Motor neuron (in vitro differentiated cells): Measurements from ENCODE around the gene SPINK14. TPM values are rescaled to one million over a fixed set of nuclear protein-coding genes. Genes with fewer than 3 reads are reported as not detected.

ENCODE experiments used
- ATAC-seq, 8 experiments: fragments of 200-7000 bp; cut with Tn5 transposase; replicated peaks in 6 of 8; 2 replicates each; pipeline ENCODE4 v1.8.0; 2021; ENCODE audit warnings: mild to moderate bottlenecking in 8 of 8, moderate library complexity in 8 of 8
- H3K27ac ChIP-seq, 2 donors: fragments of 250-450 bp; sonication (Bioruptor Pico); 2 replicates each; pipeline ENCODE4 v1.9.0; 2021; ENCODE audit warnings: antibody characterized with exemption in 2 of 2, mild to moderate bottlenecking in 2 of 2, moderate library complexity in 1 of 2
- H3K4me1 ChIP-seq, 2 donors: fragments of 250-450 bp; sonication (Bioruptor Pico); replicated peaks in 1 of 2; 2 replicates each; pipeline ENCODE4 v1.6.1; 2021; ENCODE audit warnings: antibody characterized with exemption in 2 of 2, mild to moderate bottlenecking in 2 of 2, moderate library complexity in 1 of 2
- H3K4me3 ChIP-seq, 5 donors: fragments of 250-450 bp; sonication (Bioruptor Pico); 2 replicates each; pipeline ENCODE4 v1.9.0; 2021; ENCODE audit warnings: antibody characterized with exemption in 5 of 5, mild to moderate bottlenecking in 5 of 5, moderate library complexity in 4 of 5
- WGBS, 10 experiments: fragments of 450-650 bp; shearing (Covaris generic); methylation state at CpG; one replicate each; pipeline ENCODE4 v1.0.0; 2022; 5-methylcytosine and 5-hydroxymethylcytosine counted together
- in situ Hi-C, 9 experiments: fragments of 400-800 bp; cut with MboI; loops; one replicate each; pipeline ENCODE4 v1.15.0; 2021; ENCODE audit warnings: low sequenced_read_pairs in 9 of 9, low pct_unique_long_range_greater_than_20kb in 2 of 9; ENCODE audit not compliant: unreplicated experiment in 9 of 9
- total RNA-seq, 8 experiments: library from RNA; unstranded; fragments of 300-600 nt; gene quantifications; 2 replicates each; pipeline versions ENCODE4 v1.2.3 to v1.2.4, GENCODE V29; 2022

Gene SPINK14
- total RNA-seq, 8 experiments from 2014 or later: not detected

DNA sequence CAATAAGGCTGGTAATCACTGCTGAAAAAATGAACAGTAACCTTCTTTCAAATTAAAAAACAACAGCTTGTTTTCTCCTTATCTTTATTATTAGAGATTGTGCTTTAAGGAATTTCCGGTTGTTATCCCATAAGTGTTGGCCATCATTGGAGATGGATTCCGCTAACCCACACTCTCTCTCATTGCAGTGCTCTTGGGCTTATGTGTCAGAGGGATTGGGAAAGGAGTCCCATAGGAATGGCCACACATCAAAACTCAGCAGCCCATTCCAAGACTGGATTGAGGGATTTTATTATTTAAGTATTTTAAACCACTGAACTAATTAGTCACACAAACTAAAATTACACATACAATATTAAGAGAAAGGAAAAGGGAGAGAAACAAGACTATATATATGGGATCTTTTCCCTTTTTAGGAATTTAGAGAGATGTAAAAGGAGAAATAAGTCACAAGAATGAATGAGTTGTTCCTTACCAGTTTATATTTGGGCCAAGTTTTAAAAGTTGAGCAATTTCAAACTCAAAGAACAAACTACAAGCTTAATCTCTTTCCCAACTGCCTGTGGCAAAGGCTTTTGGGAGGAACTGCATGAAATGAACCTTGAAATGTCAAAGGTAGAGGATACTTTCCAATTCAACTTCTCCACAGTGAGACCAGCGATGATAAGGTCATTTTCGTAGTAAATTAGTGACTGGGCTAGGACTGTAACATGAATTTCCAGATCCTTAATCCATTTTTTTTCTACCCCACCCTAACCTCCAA is 36.9 kb downstream of the SPINK14 start:
- WGBS, 10 experiments: 32 to 100% (median 91%) methylated on average over 2 to 4 of the region's 4 CpGs
- in situ Hi-C loops: no loop called here

DNA sequence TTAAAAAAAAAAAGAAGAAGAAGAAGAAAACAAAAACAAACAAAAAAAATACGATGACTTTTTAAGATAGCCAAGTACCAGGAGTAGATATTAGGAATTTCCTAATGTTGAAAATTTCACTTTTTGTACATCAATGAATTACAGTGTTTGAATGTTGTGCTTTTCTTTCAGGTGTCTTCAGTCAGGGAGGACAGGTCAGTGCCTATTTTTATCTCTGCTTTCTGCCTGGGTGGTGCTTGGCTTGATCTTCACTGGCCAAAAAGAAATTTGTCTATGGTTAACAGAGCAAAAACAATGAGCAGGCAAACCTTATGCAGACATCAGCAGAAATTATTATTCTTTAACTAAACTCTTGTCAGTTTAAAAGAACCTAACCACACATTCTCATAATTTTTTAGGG is 37.5 kb downstream of the SPINK14 start:
- no peak for ATAC-seq
- Histone ChIP-seq H3K4me3 (no peak overlapping the region), H3K4me1 (no peaks in the 10 kb centered on the region), H3K27ac (no peak overlapping the region)
- WGBS, 10 experiments: 0 to 100% (median 61%) methylated on average over 1 of the region's 1 CpG
- in situ Hi-C loops: no loop called here

More for the DNA sequence above, 36.9 kb downstream of the SPINK14 start:
- no peak for ATAC-seq
- Histone ChIP-seq H3K4me1 (no peaks in the 10 kb centered on the region), H3K27ac (no peak overlapping the region), H3K4me3 (no peak overlapping the region)

DNA sequence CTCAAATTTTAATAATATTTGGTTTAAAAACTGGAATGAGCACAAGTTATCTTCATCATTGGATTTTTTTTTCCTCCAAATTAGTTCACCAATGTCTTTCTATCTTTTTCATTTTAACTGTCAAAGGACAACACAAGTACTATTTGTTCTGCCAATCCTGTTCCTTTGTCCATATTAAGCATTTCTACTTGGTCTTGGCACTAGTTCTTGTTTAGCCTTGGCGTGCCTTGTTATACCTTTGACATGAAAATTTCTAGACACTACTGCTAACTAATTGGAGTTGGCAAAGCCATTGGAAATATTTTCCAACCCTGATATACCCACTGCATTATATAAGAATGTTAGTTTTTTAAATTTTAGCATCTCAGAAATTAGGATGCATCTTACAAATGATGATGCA is 38.3 kb downstream of the SPINK14 start:
- WGBS, 10 experiments: 0 to 100% (median 77%) methylated on average over 1 of the region's 1 CpG; no CpG with 5 or more reads in 4 of the 10 experiments
- H3K4me3 ChIP-seq: no peak overlapping the region
- H3K4me1 ChIP-seq: no peaks in the 10 kb centered on the region
- in situ Hi-C loops: no loop called here
- ATAC-seq: no peak
- no peak overlapping the region for H3K27ac ChIP-seq

DNA sequence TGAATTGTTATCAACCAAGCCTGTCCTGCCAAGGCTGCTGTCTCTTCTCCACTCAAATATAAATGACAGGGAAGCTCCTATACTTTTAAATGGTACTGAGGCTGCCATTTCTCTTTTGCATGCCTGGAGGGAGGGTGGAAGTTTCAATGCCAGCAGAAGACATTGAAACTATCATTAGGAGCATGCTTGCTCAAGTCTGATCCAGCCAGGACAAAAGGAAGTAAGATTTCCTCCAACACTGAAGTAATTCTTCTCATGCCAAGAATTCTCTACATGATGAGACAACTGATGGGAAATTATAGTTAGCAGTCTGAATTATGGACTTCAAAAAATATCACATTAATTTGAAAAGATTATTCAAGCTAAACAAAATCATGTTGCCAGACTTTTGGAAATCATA is 39.9 kb downstream of the SPINK14 start:
- in situ Hi-C loops: no loop called here
- Histone ChIP-seq H3K4me3 (no peak overlapping the region), H3K27ac (no peak overlapping the region), H3K4me1 (no peaks in the 10 kb centered on the region)
- no peak for ATAC-seq

GRCh38 chr5:148209151-148209770 is 40.9 kb downstream of the SPINK14 start:
- ATAC-seq: no peak
- Histone ChIP-seq H3K4me1 (no peaks in the 10 kb centered on the region), H3K4me3 (no peak overlapping the region), H3K27ac (no peak overlapping the region)
- 0 to 53% (median 44%) methylated on average over 1 to 3 of the region's 3 CpGs for WGBS, 10 experiments
- in situ Hi-C loops: no loop called here

- in situ Hi-C loops: no loop called here
- H3K27ac ChIP-seq: no peak overlapping the region
- ATAC-seq: no peak
- H3K4me3 ChIP-seq: no peak overlapping the region
- H3K4me1 ChIP-seq: no peaks in the 10 kb centered on the region
- 0 to 100% (median 100%) methylated on average over 1 of the region's 1 CpG; no CpG with 5 or more reads in 1 of the 10 experiments for WGBS, 10 experiments
Measured at GRCh38 chr5:148214665-148215185, 46.4 kb downstream of the SPINK14 start.

DNA sequence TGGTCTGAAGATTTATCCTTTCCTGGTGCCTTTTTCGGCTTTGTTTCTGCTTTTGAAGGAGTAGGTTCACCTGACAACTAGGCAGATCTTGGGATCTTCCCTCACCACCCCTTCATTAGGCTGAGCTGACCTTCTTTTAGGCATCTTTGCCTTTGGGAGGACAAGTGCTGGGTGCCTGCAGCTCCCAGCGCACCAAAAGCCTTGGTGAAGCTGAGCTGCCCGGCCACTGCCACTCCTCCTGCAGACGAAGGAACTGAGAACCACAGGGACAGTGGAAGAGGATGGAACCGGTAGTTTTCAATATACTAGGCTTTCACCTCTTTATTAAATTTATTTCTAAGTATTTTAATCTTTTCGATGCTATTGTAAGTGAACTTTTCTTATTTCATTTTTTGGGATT is 53.2 kb downstream of the SPINK14 start:
- no peak for ATAC-seq
- H3K4me1 ChIP-seq: no peaks in the 10 kb centered on the region
- no peak overlapping the region for H3K27ac ChIP-seq
- H3K4me3 ChIP-seq: no peak overlapping the region
- in situ Hi-C loops: no loop called here
- 13 to 91% (median 74%) methylated on average over 2 to 6 of the region's 6 CpGs for WGBS, 10 experiments

DNA sequence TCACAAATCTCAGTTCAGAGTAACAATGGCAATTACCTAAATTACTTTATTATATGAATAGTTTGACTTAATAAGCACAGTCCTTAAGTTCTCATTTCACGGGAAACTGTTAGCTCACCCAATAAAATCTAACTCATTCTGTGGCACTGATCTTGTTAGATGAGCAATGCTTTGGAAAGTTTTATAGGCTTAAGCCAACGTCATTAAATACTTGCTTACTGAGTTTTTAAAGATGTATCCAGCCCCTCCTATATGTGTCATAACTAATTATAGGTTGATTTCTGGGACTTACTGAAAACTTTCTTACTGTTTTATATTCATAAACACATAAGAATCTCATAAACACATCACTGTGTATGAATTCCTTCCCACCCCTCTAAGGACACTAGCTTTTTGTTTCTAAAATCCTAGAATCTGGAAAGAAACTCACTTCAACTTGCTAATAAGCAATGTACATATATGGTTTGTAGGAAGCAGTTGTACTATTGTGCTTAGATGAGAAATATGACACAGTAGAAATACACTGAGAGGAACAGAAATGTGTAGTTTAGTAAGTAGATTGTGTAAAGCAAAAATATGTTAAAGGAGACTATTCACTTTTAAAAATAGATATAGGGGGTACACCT is 55.9 kb downstream of the SPINK14 start:
- WGBS, 10 experiments: 0 to 92% (median 40%) methylated on average over 1 to 2 of the region's 2 CpGs; no CpG with 5 or more reads in 1 of the 10 experiments
- H3K27ac ChIP-seq: no peak overlapping the region
- no peak overlapping the region for H3K4me3 ChIP-seq
- ATAC-seq: peak in 2 of 8 experiments; percentile 54 to 86
- no peaks in the 10 kb centered on the region for H3K4me1 ChIP-seq
- in situ Hi-C loops: no loop called here

Other genes starting within 250 kb of the SPINK14 start
- gene SPINK5, start 104.6 kb upstream of the SPINK14 start, total RNA-seq: 1 to 10 TPM in 1 of 8 experiments, under 1 TPM in 4, not detected in 3; 0.05 to 8.3 (median 0.15) TPM
- 1 to 10 TPM in 1 of 8 experiments, not detected in 7; 1.1 TPM for gene SPINK6, start 34.5 kb downstream of the SPINK14 start, total RNA-seq
- under 1 TPM in 5 of 8 experiments, not detected in 3; 0.16 to 0.49 (median 0.24) TPM for gene MARCOL, start 70.0 kb downstream of the SPINK14 start, total RNA-seq
- under 1 TPM in 3 of 8 experiments, not detected in 5; 0.29 to 0.51 (median 0.32) TPM for gene SPINK13, start 100.2 kb downstream of the SPINK14 start, total RNA-seq
- gene SPINK7, start 143.9 kb downstream of the SPINK14 start, total RNA-seq: 1 to 10 TPM in 2 of 8 experiments, under 1 TPM in 4, not detected in 2; 0.38 to 1.1 (median 0.73) TPM
- gene SPINK9, start 167.0 kb downstream of the SPINK14 start, total RNA-seq: not detected
- gene FBXO38, start 215.4 kb downstream of the SPINK14 start, total RNA-seq: 10 to 100 TPM; 28.0 to 62.0 (median 37.5) TPM